Body of pancreas (tissue), 4 donors: ENCODE data around the gene RHOBTB1.

ENCODE experiments used
- CTCF ChIP-seq, 7 experiments: fragments of 450-650 bp in 4 of 7; fragments of 200-600 bp in 3 of 7; sonication (generic) in 3 of 7; IDR thresholded peaks; one replicate each; pipeline ENCODE4 v1.5.1; 2016 to 2019; ENCODE audit warnings: antibody characterized with exemption in 7 of 7
- POLR2A ChIP-seq, 3 donors: fragments of 450-650 bp; IDR thresholded peaks; one replicate each; pipeline ENCODE4 v1.6.1; 2016; ENCODE audit warnings: antibody characterized with exemption in 3 of 3, mild to moderate bottlenecking in 2 of 3

- TF ChIP-seq CTCF (IDR thresholded peaks at IDR 0.05) (no peak), POLR2A (IDR thresholded peaks at IDR 0.05) (no peak)
Measured at GRCh38 chr10:60952067-60952845, 8.3 kb upstream of the RHOBTB1 start.
